H1 (cell line): ENCODE results near the gene SKAP1. TPM values are rescaled to one million over a fixed set of nuclear protein-coding genes. Genes with fewer than 3 reads are reported as not detected.

Source experiments
- CHD7 ChIP-seq: fragments of 300-600 bp; sonication (generic); IDR thresholded peaks from 2 replicates; pipeline ENCODE4 v1.7.1; 2012; ENCODE audit warnings: low read length, moderate library complexity, mild to moderate bottlenecking, inconsistent platforms; ENCODE audit not compliant: insufficient replicate concordance
- TBP ChIP-seq: IDR thresholded peaks from 2 replicates; pipeline ENCODE4 v1.6.1; 2011; ENCODE audit warnings: low read depth, low read length, improper control_type of control experiment
- ZNF274 ChIP-seq: IDR thresholded peaks from 2 replicates; pipeline ENCODE4 v1.7.0; 2012; ENCODE audit warnings: low read length, borderline replicate concordance; ENCODE audit errors: extremely low read depth
- polyA plus RNA-seq, 7 experiments: library from polyadenylated mRNA; depleted of rRNA in 3 of 7; stranded (reverse) in 5 of 7; unstranded in 2 of 7; fragments of >200 nt in 5 of 7; fragments of 200-250 nt in 2 of 7; gene quantifications; 1 replicate in 5 of 7; 2 replicates in 1 of 7; 4 replicates in 1 of 7; pipeline versions ENCODE4 v1.2.1 to v1.2.3, GENCODE V29; 2011 to 2013; ENCODE audit warnings: missing spikeins in 2 of 7, mixed read lengths in 2 of 7
- total RNA-seq: library from RNA; stranded (reverse); fragmentation: NEBNext Ultra II Directional; extraction: Animal tissue kit (Norgen Biotek cat#: 25700); gene quantifications from 2 replicates; pipeline ENCODE4 v1.2.1, GENCODE V29; 2021

Gene SKAP1
- total and polyA plus RNA-seq, 2 of the 8 experiments (the other 6 are each of a cell fraction or from before 2014, with no cell fraction given) = not detected

DNA sequence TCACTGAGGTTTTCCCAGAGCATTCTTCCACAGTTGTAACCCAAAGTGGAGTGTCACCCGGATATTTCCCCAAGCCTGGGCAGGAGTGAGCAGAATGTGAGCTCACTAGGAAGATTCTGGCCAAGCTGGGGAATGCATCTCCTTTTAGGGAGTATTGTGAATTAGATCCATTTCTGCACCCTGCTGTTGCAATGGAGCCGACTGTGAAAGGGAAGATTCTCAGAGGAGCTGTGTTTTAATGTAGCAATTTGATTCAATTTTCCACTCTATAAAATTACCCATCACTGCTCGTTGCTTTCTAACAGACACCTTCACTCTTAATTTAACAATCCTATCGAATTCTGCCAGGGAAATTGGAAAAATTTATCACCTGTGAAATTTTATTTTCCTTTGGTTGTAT, 251.7 kb downstream of the SKAP1 start (continued):
- TF ChIP-seq CHD7 = no peak
- no peak for TF ChIP-seq TBP
- TF ChIP-seq ZNF274 = no peak
